Stomach (tissue), 4 donors: ENCODE results near the gene ERCC4.

Source experiments
- CTCF ChIP-seq, 7 experiments: fragments of 450-650 bp in 4 of 7; fragments of 200-600 bp in 3 of 7; sonication (generic) in 3 of 7; IDR thresholded peaks; one replicate each; pipeline ENCODE4 v1.5.1; 2016 to 2019; ENCODE audit warnings: antibody characterized with exemption in 7 of 7, control low read depth in 2 of 7, mild to moderate bottlenecking in 1 of 7
- EP300 ChIP-seq: sonication (generic); formaldehyde crosslinking; IDR thresholded peaks from one replicate; pipeline ENCODE4 v1.6.1; 2017; ENCODE audit warnings: antibody characterized with exemption
- POLR2A ChIP-seq, 4 donors: fragments of 450-650 bp; IDR thresholded peaks; one replicate each; pipeline ENCODE4 v1.6.1; 2016; ENCODE audit warnings: antibody characterized with exemption in 4 of 4, control low read depth in 2 of 4, mild to moderate bottlenecking in 1 of 4, moderate library complexity in 1 of 4
- POLR2AphosphoS5 ChIP-seq, 3 donors: sonication (generic); formaldehyde crosslinking; IDR thresholded peaks; one replicate each; pipeline ENCODE4 v1.6.1; 2016; ENCODE audit warnings: antibody characterized with exemption in 3 of 3

DNA sequence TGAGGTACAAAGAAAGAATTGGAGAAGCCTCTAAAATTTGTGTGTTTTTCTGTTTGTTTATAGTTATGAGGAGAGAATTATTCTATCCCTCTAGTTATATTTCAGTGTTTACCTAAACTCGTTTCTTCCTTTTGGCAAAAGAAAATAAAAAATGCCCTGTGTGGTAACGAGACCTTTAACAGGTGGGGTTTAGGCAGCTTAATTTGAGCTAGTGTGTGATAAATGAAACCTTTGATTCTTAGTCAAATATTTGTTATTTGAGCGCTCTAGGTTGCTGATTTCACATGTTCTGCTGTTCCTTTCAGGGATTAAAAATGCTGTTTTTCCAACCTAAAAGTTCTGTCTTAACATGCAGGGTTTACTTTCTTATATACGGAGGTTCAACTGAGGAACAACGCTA is 17.5 kb downstream of the ERCC4 start:
- no peak for TF ChIP-seq CTCF (IDR thresholded peaks at IDR 0.05)
- no peak for TF ChIP-seq POLR2AphosphoS5 (IDR thresholded peaks at IDR 0.05)
- no peak for TF ChIP-seq POLR2A (IDR thresholded peaks at IDR 0.05)
- no peak for TF ChIP-seq EP300
